HT-29 (cell line): ENCODE data around the gene NSUN6. TPM values are rescaled to one million over a fixed set of nuclear protein-coding genes. Genes with fewer than 3 reads are reported as not detected.
"Not testable (repeated sequence)": the region's sequence is repeated elsewhere in the genome, so short reads cannot be mapped to it uniquely, and the experiment has no call there.

Source experiments
- DNase-seq: peaks from one replicate; pipeline ENCODE4 v3.0.0-alpha.2; 2015; ENCODE audit warnings: low spot score
- total RNA-seq: library from RNA; depleted of rRNA; stranded (reverse); fragments of >200 nt; shearing (Covaris generic); gene quantifications from 2 replicates; pipeline ENCODE4 v1.2.3, GENCODE V29; 2014

The NSUN6 gene
- total RNA-seq, 1 experiment from 2014 or later = 5.6 TPM

DNA sequence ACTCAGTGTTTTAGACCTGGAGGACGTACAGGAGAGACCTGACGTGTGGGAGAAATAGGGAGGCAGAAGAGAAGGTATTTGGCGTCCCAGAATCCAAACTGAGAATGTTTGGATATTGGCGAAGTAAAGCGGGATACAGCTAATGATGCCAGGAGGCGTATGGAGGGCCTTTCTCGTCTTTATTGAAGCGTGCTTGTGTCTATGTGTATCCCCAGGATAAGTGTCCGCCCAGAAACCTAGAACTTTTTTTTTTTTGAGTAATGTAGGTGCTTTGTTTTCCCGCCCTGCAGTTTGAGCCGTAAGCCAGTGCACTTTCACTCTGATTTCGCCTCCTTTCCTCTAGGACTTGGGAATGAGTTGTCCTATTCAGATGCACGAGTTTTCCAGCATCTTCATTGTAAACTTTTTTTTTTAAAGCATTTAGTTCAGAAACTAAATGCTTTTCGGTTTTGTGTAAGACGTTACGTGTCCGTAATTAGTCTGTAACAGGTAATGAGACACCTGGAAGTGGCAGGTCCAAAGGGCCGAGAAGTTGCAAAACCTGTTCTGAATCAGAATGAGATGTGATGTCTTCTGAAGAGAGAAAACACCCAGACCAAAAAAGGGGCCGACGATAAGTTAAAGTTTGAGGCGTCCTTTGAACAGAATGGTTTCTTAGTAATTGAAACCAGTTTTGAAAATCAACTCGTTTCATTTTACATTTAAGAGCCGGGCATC, 8.6 kb upstream of the NSUN6 start:
- peak; percentile 92 for DNase-seq

DNA sequence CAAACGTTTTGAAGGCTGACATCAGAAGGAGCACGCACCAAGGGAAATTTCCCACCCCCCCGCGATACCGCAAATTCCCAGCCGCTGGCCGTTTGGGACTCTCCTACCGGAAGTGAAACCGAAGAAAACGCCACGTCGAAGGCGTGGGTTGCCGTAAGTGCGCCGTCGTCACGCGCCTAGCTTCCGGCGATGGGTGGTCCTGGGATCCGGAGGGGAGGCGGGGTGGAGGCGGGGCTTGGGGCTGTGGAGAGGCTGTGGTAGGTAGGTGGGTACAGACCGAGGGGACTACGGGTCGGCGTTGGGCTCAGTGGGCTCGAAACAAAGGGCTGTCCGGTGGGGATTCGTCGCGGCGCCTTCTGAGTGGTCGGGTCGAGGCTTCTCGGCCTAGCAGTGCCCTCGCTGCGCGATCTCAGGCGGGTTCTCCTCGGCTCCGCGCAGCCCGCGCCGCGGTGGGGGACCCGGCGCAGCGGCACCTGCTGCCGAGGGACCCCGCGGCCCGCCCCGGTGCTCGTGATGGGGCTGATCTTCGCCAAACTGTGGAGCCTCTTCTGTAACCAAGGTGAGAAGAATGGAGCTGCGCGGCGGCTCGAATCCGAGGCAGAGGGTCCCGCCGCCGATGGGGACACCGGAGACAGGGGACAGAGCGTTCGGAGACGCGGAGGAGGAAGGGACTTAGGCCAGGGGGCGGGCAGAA, 7.9 kb upstream of the NSUN6 start, which contains the start of gene ARL5B:
TSS of gene ARL5B (plus strand) at position 307 of the 694 bp plus-strand sequence. CDS start at position 514, 207 bp downstream.
- peak; percentile 94 for DNase-seq

DNA sequence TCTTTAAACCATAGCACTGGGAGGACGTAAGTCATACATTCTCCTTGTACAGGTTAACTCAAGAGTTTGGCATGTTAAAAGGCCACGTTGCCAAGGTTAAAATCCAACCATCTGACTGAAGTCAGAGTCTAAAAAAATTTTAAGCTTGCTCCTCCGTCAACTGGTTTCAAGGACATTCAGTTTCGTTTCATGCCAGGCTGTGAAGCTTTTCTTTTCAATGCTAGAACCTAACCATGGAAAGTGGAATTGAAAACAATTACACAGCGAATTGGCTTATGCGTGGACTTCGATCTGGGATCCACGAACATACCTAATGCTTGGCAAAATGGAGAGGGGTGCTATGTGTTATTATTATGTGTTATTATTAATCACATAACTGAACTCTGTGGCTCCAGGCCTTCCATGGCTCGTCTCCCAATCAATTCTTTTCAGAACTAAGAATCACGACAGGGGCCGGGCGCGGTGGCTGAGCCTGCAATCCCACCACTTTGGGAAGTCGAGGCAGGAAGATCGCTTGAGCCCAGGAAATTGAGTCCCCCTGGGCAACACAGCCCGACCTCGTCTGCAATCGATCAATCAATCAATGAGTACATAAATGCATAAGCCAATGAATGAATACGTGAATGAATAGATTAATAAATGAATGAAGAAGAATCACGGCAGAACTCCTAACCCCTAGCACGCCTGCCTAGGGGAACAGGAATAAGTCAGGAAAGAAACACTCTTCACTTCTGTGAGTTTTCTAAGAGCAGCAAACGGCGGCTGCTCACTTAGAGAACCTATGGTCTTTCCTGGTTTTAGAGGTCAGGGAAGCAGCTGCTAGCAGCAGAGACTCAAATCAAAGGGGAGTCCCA, 7.1 kb upstream of the NSUN6 start:
- DNase-seq = peak; percentile 35

DNA sequence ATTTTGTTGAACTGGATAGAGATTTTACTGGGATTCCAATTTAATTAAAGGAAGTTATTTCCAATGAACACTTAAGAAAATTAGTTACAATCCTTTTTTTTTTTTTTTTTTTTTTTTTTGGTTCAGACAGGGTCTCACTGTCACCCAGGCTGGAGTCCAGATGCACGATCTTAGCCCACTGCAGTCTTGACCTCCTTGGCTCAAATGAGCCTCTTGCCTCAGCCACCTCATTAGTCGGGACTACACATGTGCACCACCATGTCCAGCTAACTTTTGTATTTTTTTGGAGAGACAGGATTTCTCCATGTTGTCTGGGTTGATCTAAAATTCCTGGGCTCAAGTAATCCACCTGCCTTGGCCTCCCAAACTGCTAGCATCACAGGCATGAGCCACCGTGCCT, 5.3 kb upstream of the NSUN6 start:
- no peak for DNase-seq

DNA sequence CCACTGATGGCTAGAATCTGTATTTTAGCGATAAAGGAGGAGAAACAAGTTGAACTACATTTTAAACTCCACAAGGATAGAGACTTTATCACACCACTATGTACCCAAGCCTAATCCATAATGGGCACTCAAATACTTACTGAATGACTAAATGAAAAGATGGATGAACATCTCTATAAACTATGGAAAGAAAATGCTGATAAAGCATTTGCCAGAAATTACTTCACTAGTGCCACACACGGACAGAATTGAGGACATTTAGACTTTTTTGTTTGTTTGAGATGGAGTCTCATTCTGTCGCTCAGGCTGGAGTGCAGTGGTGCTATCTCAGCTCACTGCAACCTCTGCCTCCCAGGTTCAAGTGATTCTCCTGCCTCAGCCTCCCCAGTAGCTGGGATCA, 1.7 kb upstream of the NSUN6 start:
- DNase-seq = no peak

DNA sequence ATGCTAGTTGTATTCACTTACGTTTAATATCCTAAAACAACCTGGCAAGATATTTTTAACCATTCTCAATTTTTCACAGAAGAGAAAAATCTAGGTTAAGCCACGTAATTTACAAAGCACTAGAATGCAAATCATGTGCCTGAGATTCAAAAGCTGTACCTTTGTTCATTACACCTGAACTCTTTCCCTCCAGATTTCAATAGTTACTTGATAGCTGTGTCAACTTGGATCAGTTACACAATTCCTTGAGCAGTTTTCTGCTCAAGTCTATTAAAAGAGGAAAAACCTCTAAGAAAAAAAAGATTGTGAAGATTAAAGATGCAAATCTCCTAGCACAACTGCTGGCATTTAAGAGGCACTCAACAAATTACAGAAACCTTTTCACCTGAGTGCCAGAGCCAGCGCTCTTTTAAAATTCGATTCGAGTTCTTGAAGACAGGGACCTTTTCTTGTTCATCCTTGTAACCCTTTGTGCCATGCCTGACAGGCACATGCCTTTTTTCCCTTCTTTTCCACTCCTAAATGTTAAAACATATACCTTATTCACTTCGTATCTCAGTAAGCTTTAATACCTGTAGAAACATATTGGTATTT, 886 bp downstream of the NSUN6 start:
- peak; percentile 45 for DNase-seq

DNA sequence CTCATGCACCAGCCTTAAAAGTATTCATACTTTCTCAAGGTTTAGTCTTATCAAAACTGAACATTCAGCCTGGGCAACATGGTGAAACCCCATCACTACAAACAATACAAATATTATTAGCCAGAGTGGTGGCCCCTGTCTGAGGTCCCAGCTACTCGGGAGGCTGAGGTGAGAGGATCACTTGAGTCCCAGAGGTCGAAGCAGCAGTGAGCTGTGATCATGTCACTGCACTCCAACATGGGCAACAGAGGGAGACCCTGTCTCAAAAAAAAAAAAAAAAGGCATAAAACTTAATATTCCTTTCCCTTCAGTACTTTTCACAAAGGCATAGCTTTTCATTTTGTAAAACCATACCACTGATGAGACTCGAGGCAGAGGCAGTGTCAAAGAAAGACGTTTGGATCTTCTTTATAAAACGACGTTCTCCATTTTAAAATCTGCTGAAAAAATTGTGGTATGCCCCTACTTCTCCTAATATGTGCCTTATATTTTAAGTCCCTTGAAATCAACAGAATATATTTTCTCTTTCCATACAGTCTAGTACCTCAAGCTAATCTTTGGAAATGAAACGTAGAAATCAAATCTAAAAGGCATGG, 1.9 kb downstream of the NSUN6 start:
- no peak for DNase-seq

DNA sequence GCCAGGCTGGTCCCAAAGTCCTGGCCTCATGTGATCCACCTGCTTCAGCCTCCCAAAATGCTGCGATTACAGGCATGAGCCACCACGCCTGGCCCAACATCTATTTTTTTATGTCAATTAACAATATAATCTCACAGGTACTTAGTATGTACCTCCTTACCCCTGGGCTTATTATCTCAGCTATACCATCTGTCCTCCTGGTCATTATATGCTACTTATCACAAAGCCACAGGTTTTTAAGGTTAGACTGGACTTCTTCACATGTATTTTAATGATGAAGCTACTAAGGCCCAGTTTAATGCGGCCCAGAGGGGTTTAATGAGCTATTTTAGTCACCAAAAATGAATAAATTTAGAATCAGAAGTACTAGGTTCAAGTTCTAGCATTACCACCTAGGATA, 3.4 kb downstream of the NSUN6 start:
- DNase-seq = no peak

DNA sequence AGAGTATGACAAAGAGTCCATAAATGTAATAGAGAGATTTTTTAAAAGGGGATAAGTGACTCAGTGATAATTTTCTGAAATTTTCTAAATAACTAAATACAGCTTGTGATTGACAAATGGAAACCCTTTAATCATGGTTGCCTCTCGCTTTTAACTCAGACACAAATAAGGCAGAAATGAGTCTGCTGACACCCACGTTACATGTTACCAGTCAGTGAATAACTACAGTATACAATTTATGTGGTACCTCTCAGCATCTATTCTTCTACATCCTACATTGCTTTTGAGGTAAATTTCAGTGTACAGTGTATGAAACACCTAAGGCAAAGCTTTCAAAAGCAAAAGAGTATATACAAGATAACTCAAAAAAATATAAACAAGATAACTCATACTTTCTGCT, 4.2 kb downstream of the NSUN6 start:
- DNase-seq = no peak

DNA sequence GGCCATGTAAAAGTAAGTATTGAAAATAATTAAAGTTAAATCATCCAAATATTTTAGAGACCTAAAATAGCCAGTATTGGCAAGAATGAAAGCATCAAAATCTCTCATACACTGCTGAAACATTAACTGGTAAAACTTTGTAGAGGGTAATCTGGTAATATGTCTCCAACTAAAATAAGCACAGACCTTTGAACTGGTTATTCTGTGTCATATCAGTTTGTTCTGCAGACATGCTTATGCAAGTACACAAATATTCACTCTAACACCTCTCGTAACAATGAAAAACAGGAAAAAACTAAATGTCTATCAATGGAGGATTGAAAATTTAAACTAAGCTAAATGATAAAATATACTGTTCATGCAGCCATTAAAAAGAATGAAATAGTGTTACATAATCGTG, 11.7 kb downstream of the NSUN6 start:
- not testable (repeated sequence) for DNase-seq

DNA sequence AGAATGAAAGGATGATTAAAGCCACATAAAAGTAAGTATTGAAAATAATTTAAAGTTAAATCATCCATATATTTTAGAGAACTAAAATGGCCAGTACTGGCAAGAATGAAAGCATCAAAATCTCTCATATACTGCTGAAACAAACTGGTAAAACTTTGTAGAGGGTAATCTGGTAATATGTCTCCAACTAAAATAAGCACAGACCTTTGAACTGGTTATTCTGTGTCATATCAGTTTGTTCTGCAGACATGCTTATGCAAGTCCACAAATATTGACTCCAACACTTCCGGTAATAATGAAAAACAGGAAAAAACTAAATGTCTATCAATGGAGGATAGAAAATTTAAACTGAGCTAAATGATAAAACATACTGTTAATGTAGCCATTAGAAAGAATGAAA, 14.0 kb downstream of the NSUN6 start:
- not testable (repeated sequence) for DNase-seq

DNA sequence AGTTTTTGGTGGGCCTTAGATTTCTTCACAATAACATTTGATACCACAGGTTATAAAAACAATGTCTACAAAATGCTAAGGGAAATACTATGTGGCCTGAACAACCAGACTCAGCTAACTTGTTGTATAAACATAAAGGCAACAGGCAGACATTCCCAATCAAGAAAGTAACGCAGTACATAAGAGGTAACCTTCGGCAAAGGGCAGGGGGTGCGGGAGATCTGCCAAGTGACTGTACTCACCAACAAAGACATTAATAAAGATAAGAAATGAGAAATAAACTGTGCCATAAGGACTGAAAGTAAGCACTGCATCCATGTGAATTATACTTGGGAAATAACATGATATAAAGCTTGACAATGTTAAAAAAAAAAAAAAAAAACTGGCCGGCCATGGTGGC, 15.4 kb downstream of the NSUN6 start:
- no peak for DNase-seq

DNA sequence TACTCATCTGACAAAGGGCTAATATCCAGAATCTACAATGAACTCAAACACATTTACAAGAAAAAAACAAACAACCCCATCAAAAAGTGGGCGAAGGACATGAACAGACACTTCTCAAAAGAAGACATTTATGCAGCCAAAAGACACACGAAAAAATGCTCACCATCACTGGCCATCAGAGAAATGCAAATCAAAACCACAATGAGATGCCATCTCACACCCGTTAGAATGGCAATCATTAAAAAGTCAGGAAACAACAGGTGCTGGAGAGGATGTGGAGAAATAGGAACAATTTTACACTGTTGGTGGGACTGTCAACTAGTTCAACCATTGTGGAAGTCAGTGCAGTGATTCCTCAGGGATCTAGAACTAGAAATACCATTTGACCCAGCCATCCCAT, 18.9 kb downstream of the NSUN6 start:
- not testable (repeated sequence) for DNase-seq

DNA sequence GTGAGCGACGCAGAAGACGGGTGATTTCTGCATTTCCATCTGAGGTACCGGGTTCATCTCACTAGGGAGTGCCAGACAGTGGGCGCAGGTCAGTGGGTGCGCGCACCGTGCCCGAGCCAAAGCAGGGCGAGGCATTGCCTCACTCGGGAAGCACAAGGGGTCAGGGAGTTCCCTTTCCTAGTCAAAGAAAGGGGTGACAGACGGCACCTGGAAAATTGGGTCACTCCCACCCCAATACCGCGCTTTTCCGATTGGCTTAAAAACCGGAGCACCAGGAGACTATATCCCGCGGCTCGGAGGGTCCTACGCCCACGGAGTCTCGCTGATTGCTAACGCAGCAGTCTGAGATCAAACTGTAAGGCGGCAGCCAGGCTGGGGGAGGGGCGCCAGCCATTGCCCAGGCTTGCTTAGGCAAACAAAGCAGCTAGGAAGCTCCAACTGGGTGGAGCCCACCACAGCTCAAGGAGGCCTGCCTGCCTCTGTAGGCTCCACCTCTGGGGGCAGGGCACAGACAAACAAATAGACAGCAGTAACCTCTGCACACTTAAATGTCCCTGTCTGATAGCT, 23.9 kb downstream of the NSUN6 start:
- DNase-seq = peak; percentile 80

DNA sequence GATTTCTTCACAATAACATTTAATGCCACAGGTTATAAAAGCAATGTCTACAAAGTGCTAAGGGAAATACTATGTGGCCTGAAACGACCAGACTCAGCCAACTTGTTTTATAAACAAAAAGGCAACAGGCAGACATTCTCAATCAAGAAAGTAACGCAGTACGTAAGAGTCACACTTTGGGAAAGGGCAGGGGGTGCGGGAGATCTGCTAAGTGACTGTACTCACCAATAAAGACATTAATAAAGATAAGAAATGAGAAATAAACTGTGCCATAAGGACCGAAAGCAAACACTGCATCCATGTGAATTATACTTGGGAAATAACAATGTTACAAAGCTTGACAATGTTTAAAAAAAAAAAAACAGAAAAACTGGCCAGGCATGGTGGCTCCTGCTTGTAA, 25.5 kb downstream of the NSUN6 start:
- no peak for DNase-seq

DNA sequence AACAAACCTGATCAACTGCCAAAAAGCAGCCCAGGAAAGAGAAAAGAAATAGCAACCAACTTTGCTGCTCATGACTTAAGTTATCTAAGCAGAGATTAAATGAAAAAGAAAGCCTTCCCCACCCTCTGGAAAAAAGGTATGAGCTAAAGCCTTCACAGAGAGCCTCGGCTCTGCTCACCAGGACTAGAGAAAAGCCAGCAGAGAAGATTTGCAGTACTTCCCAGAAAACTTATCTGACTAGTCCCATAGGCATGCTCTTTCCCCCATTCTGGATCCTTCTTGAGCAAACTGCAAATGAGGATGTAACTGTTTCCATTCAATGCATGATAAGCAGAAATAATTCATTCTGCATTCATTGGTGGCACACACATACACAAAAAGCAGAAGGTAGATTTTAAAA, 27.7 kb downstream of the NSUN6 start:
- not testable (repeated sequence) for DNase-seq

DNA sequence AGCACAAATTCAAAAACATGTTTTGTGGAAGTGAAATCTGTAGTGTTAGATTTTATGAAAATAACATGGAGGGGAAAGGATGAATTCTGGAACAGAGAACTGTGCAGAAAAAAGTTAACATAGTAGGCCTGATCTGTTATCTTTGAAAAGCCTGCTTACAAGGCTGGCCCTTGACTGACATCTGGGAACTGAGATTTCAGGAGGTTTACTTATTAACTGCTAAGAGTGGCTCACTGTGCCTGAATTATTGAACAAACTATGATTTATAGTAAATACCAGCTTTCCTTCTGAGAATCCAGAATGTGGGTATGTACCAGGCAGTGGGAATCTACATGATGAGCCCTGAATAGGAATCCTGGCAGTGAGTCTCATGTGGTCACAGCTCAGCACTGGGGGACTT, 30.5 kb downstream of the NSUN6 start:
- DNase-seq = no peak

DNA sequence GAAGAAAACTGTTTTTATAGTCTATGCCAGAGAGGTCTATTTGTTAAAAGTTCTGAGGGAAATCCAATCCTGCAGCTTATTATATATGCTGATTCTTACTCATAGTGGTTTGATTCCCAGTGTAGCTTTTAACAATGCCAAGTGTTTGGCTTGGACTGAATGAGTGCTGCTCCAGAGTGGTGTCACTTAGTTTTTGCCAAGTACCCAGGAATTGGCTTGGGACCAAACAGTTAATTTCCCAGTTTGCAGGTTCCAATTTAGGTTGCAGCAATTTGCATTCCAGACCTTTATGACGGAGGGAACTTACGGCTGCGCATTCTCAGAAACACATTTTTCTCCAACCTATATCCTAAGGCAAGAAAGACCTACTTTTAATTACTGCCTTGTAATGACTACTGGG, 32.4 kb downstream of the NSUN6 start:
- DNase-seq = no peak

DNA sequence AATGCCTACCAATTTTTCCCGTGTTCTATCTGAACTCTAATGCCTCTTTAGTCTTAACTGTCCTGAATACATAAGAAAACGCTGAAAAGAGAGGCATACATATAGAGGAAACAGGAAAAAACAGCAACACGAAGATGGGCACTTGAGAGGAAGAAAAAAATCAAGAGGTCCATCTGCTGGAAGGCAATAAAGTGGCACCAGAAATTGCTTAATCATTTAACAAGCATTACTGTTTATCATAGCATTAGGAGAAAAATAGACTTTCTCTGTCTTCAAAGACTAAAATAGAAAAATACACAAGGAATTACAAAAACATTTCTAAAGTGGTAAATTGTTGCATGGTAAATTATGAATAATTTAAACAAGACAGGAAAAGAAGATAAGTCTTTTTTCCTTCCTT, 35.0 kb downstream of the NSUN6 start:
- peak; percentile 32 for DNase-seq

DNA sequence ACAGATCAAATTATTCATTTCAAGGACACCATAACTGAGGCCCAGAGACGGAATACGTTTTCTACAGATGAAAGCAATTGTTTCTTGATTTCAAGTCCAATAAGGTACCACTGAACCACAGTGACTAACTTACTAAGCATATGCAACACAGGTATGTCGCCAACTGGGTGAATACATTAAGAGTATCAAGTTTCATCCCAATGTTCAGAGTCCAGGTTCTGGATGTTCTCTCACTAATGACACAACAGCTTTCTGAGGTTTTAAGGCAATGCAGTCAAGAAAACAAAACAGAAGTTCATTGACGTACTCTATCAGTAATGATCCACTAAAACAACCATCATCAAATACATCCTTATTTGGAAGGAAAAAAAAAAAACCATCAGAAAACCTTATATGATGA, 35.8 kb downstream of the NSUN6 start:
- DNase-seq = no peak

DNA sequence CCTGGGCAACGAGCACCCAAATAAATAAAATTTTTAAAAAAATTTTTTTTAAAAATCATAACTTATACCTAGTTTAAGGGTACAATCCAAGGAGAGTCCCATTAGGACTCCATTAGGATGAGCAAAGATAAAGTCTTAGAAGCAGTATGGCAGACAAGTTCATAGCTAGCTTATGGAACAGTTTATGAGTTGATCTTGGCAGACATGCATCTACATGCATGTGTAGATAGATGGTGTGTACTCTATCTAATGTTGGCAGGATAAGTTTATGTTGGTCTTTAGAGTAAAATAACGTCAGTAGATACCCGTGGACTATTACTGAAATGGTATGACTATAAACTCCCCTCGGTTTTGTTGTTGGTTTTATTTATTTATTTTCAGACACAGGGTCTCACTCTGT, 40.2 kb downstream of the NSUN6 start:
- DNase-seq = peak; percentile 1
